Adrenal gland (tissue), 5 donors: ENCODE data around the gene LRRC61.
"Not testable (repeated sequence)": the region's sequence is repeated elsewhere in the genome, so short reads cannot be mapped to it uniquely, and the experiment has no call there.

ENCODE experiments used
- CTCF ChIP-seq, 6 experiments: fragments of 450-650 bp in 4 of 6; fragments of 200-600 bp in 2 of 6; sonication (generic) in 1 of 6; IDR thresholded peaks; 1 replicate in 5 of 6; 2 replicates in 1 of 6; pipeline versions ENCODE4 v1.5.1 to v1.8.0; 2016 to 2021; ENCODE audit warnings: antibody characterized with exemption in 6 of 6, mild to moderate bottlenecking in 2 of 6, moderate library complexity in 1 of 6
- POLR2A ChIP-seq, 2 donors: fragments of 450-650 bp; IDR thresholded peaks; one replicate each; pipeline ENCODE4 v1.6.1; 2017; ENCODE audit warnings: antibody characterized with exemption in 2 of 2, mild to moderate bottlenecking in 2 of 2, moderate library complexity in 1 of 2
- donor health status: DM: no; HTN: no; CAD: no.

- not testable (repeated sequence) for TF ChIP-seq CTCF, POLR2A (IDR thresholded peaks at IDR 0.05)
Measured at GRCh38 chr7:150287815-150288214, 35.3 kb upstream of the LRRC61 start.
